ENCODE data around the gene TCFL5. TPM values are rescaled to one million over a fixed set of nuclear protein-coding genes. Genes with fewer than 3 reads are reported as not detected.

TCFL5 gene
- total and polyA plus RNA-seq, 2 donors (not counting 3 experiments of a cell fraction or from before 2014, with no cell fraction given): 4.4 to 11.1 TPM

GRCh38 chr20:62888406-62888805 lies 26.8 kb upstream of the TCFL5 start:
- Histone ChIP-seq H3K36me3 (ENCODE audit: control insufficient read depth in 2 of 2, extremely low read depth in 1 of 2, insufficient read depth in 2 of 2, low read length in 2 of 2) (peaks cover 24 to 52% of the 10 kb centered on the region in 2 experiments), H3K79me2 (ENCODE audit: control insufficient read depth, insufficient read depth, low read length) (no peaks in the 10 kb centered on the region), H4K20me1 (replicated peaks; ENCODE audit: control insufficient read depth, extremely low read depth, insufficient read depth, low read length) (no peaks in the 10 kb centered on the region), H3K27ac (ENCODE audit: insufficient read depth, low read depth, low read length) (no peak overlapping the region), H3K9ac (replicated peaks; ENCODE audit: extremely low read depth, insufficient read depth, low read length) (no peak overlapping the region), H2AFZ (ENCODE audit: low read depth, low read length) (no peak overlapping the region), H3K27me3 (ENCODE audit: control insufficient read depth in 2 of 2, insufficient read depth in 2 of 2, low read length in 2 of 2) (no peaks in the 10 kb centered on the region), H3K9me1 (replicated peaks; ENCODE audit: control insufficient read depth, extremely low read depth, insufficient read depth, low read length) (no peaks in the 10 kb centered on the region), H3K4me1 (ENCODE audit: control insufficient read depth, extremely low read depth, insufficient read depth, low read length) (no peaks in the 10 kb centered on the region), H3K4me3 (replicated peaks in 1 of 3; ENCODE audit: insufficient read depth in 1 of 3, low read depth in 1 of 3, low read length in 3 of 3) (no peak overlapping the region), H3K4me2 (ENCODE audit: insufficient read depth, low read length) (no peak overlapping the region), H3K9me3 (replicated peaks; ENCODE audit: control insufficient read depth, insufficient read depth, low read length) (no peaks in the 10 kb centered on the region)
- ChIA-PET POLR2A (no interaction called here), CTCF (interaction anchor here (1.8 to 4.7 kb wide), 2 partner anchors 9 to 13 kb away, joined by 7 to 30 read pairs; no protein-coding TSS in a partner anchor)
- TF ChIP-seq JUN (IDR thresholded peaks at IDR 0.05; ENCODE audit: borderline replicate concordance, insufficient read depth, insufficient read length, low read depth) (no peak), FOS (IDR thresholded peaks at IDR 0.05; ENCODE audit: borderline replicate concordance, insufficient read depth, low read length) (no peak), MAX (IDR thresholded peaks at IDR 0.05; ENCODE audit: insufficient read depth, insufficient read length) (no peak), POLR2AphosphoS5 (IDR thresholded peaks at IDR 0.05; ENCODE audit: insufficient read depth, low read depth, low read length) (no peak), POLR2A (IDR thresholded peaks at IDR 0.05; ENCODE audit: low read depth, low read length) (no peak), GATA2 (IDR thresholded peaks at IDR 0.05; ENCODE audit: insufficient read depth, insufficient read length, low read depth, low read length) (no peak), MYC (IDR thresholded peaks at IDR 0.05; ENCODE audit: low read depth, low read length) (no peak), EZH2 (IDR thresholded peaks at IDR 0.05; ENCODE audit: borderline replicate concordance, low read depth, low read length, severe bottlenecking) (no peak), CTCF (IDR thresholded peaks at IDR 0.05; ENCODE audit: extremely low read depth in 1 of 2, insufficient read depth in 1 of 2, low read depth in 1 of 2, low read length in 2 of 2) (no peak)
- intact Hi-C loops (cut with micrococcal nuclease) (no loop called here), dilution Hi-C loops (cut with MboI; ENCODE audit: extremely low pct_ligation_motif_present, low sequenced_read_pairs) (no loop called here)
- FAIRE-seq (no peak), DNase-seq (ENCODE audit: low read depth, low spot score) (no peak)
- no TSS peak for BruUV-seq (replicated peaks)

All from endothelial cell of umbilical vein (primary cell).